GM19239 (cell line): ENCODE results near the gene ATP5IF1.

Source experiments
- DNase-seq: peaks from one replicate; pipeline ENCODE4 v3.0.0; 2011; ENCODE audit warnings: low spot score; ENCODE audit not compliant: insufficient read length
- FAIRE-seq: peaks from 2 replicates; lab custom pipeline; 2011; peaks lifted over from hg19 to GRCh38; lab: Jason Lieb, UNC

Gene ATP5IF1

GRCh38 chr1:28235755-28236655 is at the start of gene ATP5IF1:
Gene ATP5IF1, plus strand, starts transcription at chr1:28236124. Its CDS starts 60 bp downstream, at chr1:28236184.
- FAIRE-seq = peak; percentile 92

GRCh38 chr1:28190337-28190979 is 45.5 kb upstream of the ATP5IF1 start:
- FAIRE-seq (no peak), DNase-seq (no peak)

More at GRCh38 chr1:28235755-28236655, at the start of gene ATP5IF1:
- peak; percentile 90 for DNase-seq

GRCh38 chr1:28190996-28191645 is 44.8 kb upstream of the ATP5IF1 start:
- DNase-seq = no peak
- FAIRE-seq = no peak

- DNase-seq (no peak), FAIRE-seq (no peak)
Measured at GRCh38 chr1:28193701-28194161, 42.2 kb upstream of the ATP5IF1 start.

GRCh38 chr1:28194326-28195035 is 41.4 kb upstream of the ATP5IF1 start:
- FAIRE-seq (no peak), DNase-seq (no peak)

- DNase-seq (no peak), FAIRE-seq (peak; percentile 59)
Measured at GRCh38 chr1:28195780-28196179, 40.1 kb upstream of the ATP5IF1 start.

- no peak for DNase-seq
- FAIRE-seq = no peak
Measured at GRCh38 chr1:28196330-28196729, 39.6 kb upstream of the ATP5IF1 start.

- FAIRE-seq (no peak), DNase-seq (no peak)
Measured at GRCh38 chr1:28197682-28198415, 38.1 kb upstream of the ATP5IF1 start.

GRCh38 chr1:28199328-28200233 is 36.3 kb upstream of the ATP5IF1 start:
- FAIRE-seq (peak; percentile 90), DNase-seq (peak; percentile 73)

GRCh38 chr1:28200234-28200873 is 35.6 kb upstream of the ATP5IF1 start:
- DNase-seq = no peak
- no peak for FAIRE-seq

GRCh38 chr1:28205243-28205642 is 30.7 kb upstream of the ATP5IF1 start:
- DNase-seq (no peak), FAIRE-seq (no peak)

GRCh38 chr1:28208818-28209441 is 27.0 kb upstream of the ATP5IF1 start:
- DNase-seq (peak; percentile 47), FAIRE-seq (peak; percentile 97)

GRCh38 chr1:28209700-28210099 is 26.2 kb upstream of the ATP5IF1 start:
- DNase-seq (no peak), FAIRE-seq (no peak)

GRCh38 chr1:28213315-28213714 is 22.6 kb upstream of the ATP5IF1 start:
- FAIRE-seq (no peak), DNase-seq (no peak)

- FAIRE-seq (no peak), DNase-seq (no peak)
Measured at GRCh38 chr1:28229089-28229488, 6.8 kb upstream of the ATP5IF1 start.

GRCh38 chr1:28229996-28230395 is 5.9 kb upstream of the ATP5IF1 start:
- DNase-seq (no peak), FAIRE-seq (no peak)

- FAIRE-seq (peak; percentile 82), DNase-seq (peak; percentile 87)
Measured at GRCh38 chr1:28232558-28233263, 3.2 kb upstream of the ATP5IF1 start, which contains the start of gene DNAJC8. Gene DNAJC8, minus strand, starts transcription at chr1:28233029. Its CDS starts 31 bp downstream, at chr1:28232998.
